GM10248 (cell line): ENCODE results near the gene USP17L13.
"Not testable (repeated sequence)": the region's sequence is repeated elsewhere in the genome, so short reads cannot be mapped to it uniquely, and the experiment has no call there.

ENCODE experiments used
- CTCF ChIA-PET: fragments of 300-600 bp; sonication (Branson Sonifier 250); formaldehyde crosslinking; extraction: SDS; loops from one replicate; lab custom pipeline; 2021; ENCODE audit warnings: antibody characterized with exemption; lab: Yijun Ruan, JAX
- POLR2A ChIA-PET: fragments of 350-650 bp; sonication (Branson Sonifier 250); formaldehyde crosslinking; extraction: SDS; loops from one replicate; lab custom pipeline; 2020; ENCODE audit warnings: antibody characterized with exemption; lab: Yijun Ruan, JAX
- DNase-seq: peaks from one replicate; pipeline ENCODE4 v3.0.0; 2012; ENCODE audit errors: extremely low spot score

USP17L13 gene

GRCh38 chr4:9224596-9224995 is at the start of gene USP17L13:
Gene USP17L13 (plus strand): TSS chr4:9224896. CDS start chr4:9224896, 0 bp downstream.
- CTCF ChIA-PET, POLR2A ChIA-PET, DNase-seq: not testable (repeated sequence)

GRCh38 chr4:9210357-9210756 is 14.3 kb upstream of the USP17L13 start, which contains the start of gene USP17L10:
Gene USP17L10 (plus strand): TSS chr4:9210657. CDS start chr4:9210657, 0 bp downstream.
- DNase-seq, CTCF ChIA-PET, POLR2A ChIA-PET: not testable (repeated sequence)

- CTCF ChIA-PET, DNase-seq, POLR2A ChIA-PET: not testable (repeated sequence)
These were observed 10.0 kb upstream of the USP17L13 start for GRCh38 chr4:9214701-9215100.

- DNase-seq, POLR2A ChIA-PET, CTCF ChIA-PET: not testable (repeated sequence)
These were observed 9.6 kb upstream of the USP17L13 start, which contains the start of gene USP17L11 for GRCh38 chr4:9215105-9215504. Gene USP17L11 (plus strand): TSS chr4:9215405. CDS start chr4:9215405, 0 bp downstream.

GRCh38 chr4:9219852-9220251 is 4.8 kb upstream of the USP17L13 start, which contains the start of gene USP17L12:
Gene USP17L12 (plus strand): TSS chr4:9220152. CDS start chr4:9220152, 0 bp downstream.
- POLR2A ChIA-PET, CTCF ChIA-PET, DNase-seq: not testable (repeated sequence)

GRCh38 chr4:9230249-9230648 is 5.6 kb downstream of the USP17L13 start:
- DNase-seq, CTCF ChIA-PET, POLR2A ChIA-PET: not testable (repeated sequence)

- CTCF ChIA-PET, DNase-seq: not testable (repeated sequence)
These were observed 9.4 kb downstream of the USP17L13 start, which contains the start of gene USP17L15 for GRCh38 chr4:9234085-9234484. Gene USP17L15 (plus strand): TSS chr4:9234385. CDS start chr4:9234385, 0 bp downstream.

GRCh38 chr4:9238461-9238860 is 13.8 kb downstream of the USP17L13 start:
- DNase-seq, POLR2A ChIA-PET, CTCF ChIA-PET: not testable (repeated sequence)

More at GRCh38 chr4:9234085-9234484, 9.4 kb downstream of the USP17L13 start, which contains the start of gene USP17L15:
- POLR2A ChIA-PET, result not testable (repeated sequence)

- DNase-seq, CTCF ChIA-PET: not testable (repeated sequence)
These were observed 18.9 kb downstream of the USP17L13 start, which contains the start of gene USP17L17 for GRCh38 chr4:9243579-9243978. Gene USP17L17 (plus strand): TSS chr4:9243879. CDS start chr4:9243879, 0 bp downstream.

GRCh38 chr4:9247953-9248680 is 23.4 kb downstream of the USP17L13 start, which contains the start of gene USP17L18:
Gene USP17L18 (plus strand): TSS chr4:9248630. CDS start chr4:9248630, 0 bp downstream.
- CTCF ChIA-PET, POLR2A ChIA-PET, DNase-seq: not testable (repeated sequence)

More at GRCh38 chr4:9243579-9243978, 18.9 kb downstream of the USP17L13 start, which contains the start of gene USP17L17:
- POLR2A ChIA-PET, result not testable (repeated sequence)

- CTCF ChIA-PET, DNase-seq, POLR2A ChIA-PET: not testable (repeated sequence)
These were observed 28.4 kb downstream of the USP17L13 start, which contains the start of gene USP17L19 for GRCh38 chr4:9253078-9253477. Gene USP17L19 (plus strand): TSS chr4:9253378. CDS start chr4:9253378, 0 bp downstream.

GRCh38 chr4:9257824-9258223 is 33.1 kb downstream of the USP17L13 start, which contains the start of gene USP17L20:
Gene USP17L20 (plus strand): TSS chr4:9258124. CDS start chr4:9258124, 0 bp downstream.
- DNase-seq, POLR2A ChIA-PET, CTCF ChIA-PET: not testable (repeated sequence)

GRCh38 chr4:9262572-9262971 is 37.9 kb downstream of the USP17L13 start, which contains the start of gene USP17L21:
Gene USP17L21 (plus strand): TSS chr4:9262872. CDS start chr4:9262872, 0 bp downstream.
- POLR2A ChIA-PET, DNase-seq, CTCF ChIA-PET: not testable (repeated sequence)

- POLR2A ChIA-PET, CTCF ChIA-PET, DNase-seq: not testable (repeated sequence)
These were observed 42.6 kb downstream of the USP17L13 start, which contains the start of gene USP17L22 for GRCh38 chr4:9267319-9267718. Gene USP17L22 (plus strand): TSS chr4:9267619. CDS start chr4:9267619, 0 bp downstream.

- DNase-seq, CTCF ChIA-PET, POLR2A ChIA-PET: not testable (repeated sequence)
These were observed 47.0 kb downstream of the USP17L13 start for GRCh38 chr4:9271719-9272118.
